Measurements from ENCODE around the gene FBXW12.

Gene FBXW12

DNA sequence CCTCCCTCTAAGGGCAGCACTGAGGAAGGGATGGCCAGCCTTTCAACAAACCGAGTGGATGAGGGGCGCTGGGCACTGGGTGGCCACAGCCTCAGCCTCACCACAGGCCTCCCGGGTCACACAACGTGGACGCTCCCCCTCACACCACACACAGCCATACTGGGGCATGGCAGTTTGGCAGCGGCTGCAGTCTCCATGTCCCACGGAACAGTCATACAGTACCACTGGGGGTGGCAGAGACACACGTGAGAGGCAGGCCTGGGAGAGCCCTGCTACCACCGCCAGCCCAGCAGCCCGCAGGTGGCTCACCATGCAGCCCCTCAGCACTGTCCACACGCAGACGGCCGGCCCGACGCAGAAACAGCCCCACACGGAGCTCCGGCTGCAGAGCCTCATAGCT is 46.1 kb downstream of the FBXW12 start:
- Mint-ChIP-seq H3K9me3 (no peaks in the 10 kb centered on the region), H3K27me3 (no peaks in the 10 kb centered on the region), H3K4me3 (no peak overlapping the region), H3K4me1 (peaks cover 3 to 5% of the 10 kb centered on the region in 2 donors), H3K27ac (no peak overlapping the region), H3K36me3 (no peaks in the 10 kb centered on the region)
- ATAC-seq (replicated peaks) (no peak), DNase-seq (no peak)

DNA sequence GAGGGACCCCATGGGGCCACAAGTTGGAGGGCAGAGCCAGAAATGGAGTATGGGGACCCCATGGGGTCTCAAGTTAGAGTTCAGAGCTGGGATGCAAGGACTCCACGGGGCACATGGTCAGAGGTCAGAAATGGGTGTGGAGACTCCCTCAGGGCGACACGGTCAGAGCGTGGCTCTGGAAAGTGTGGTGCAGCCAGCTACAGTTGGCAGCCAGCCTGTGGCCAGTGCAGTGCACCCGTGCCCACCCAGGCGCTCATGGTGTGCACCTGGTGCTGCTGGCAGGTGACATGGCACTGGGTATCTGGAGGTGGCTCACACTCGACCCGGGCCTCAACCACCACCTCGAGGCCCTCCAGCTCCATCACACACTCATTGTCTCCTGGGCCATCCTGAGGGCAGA is 46.6 kb downstream of the FBXW12 start:
- peaks cover 3 to 7% of the 10 kb centered on the region in 2 donors for H3K4me1 Mint-ChIP-seq
- no peak overlapping the region for H3K4me3 Mint-ChIP-seq
- DNase-seq: no peak
- no peak overlapping the region for H3K27ac Mint-ChIP-seq
- no peak for ATAC-seq (replicated peaks)
- no peaks in the 10 kb centered on the region for H3K36me3 Mint-ChIP-seq
- H3K9me3 Mint-ChIP-seq: no peaks in the 10 kb centered on the region
- H3K27me3 Mint-ChIP-seq: no peaks in the 10 kb centered on the region

DNA sequence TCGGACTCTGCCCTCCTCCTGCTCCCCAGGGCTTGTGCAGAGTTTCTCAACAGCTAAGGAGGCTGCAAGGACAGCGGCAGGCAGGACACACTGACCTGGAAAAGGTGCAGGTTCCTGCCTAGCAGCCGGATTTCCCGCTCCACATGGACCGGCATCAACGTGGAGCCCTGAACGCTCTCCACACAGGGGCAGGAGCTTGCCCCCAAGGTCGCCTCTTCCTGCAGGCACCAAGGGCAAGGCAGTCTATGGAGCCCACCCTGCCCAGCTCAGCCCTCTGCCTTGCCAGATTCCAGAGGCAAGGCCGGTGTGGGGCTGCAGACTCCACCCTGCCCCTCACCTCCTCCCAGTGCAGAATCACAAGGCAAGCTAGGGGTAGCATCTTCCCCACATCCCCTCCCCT is 47.1 kb downstream of the FBXW12 start:
- Mint-ChIP-seq H3K9me3 (no peaks in the 10 kb centered on the region), H3K4me1 (peaks cover 3 to 7% of the 10 kb centered on the region in 2 donors), H3K27ac (no peak overlapping the region), H3K4me3 (no peak overlapping the region), H3K27me3 (no peaks in the 10 kb centered on the region), H3K36me3 (no peaks in the 10 kb centered on the region)
- DNase-seq (no peak), ATAC-seq (replicated peaks) (no peak)

DNA sequence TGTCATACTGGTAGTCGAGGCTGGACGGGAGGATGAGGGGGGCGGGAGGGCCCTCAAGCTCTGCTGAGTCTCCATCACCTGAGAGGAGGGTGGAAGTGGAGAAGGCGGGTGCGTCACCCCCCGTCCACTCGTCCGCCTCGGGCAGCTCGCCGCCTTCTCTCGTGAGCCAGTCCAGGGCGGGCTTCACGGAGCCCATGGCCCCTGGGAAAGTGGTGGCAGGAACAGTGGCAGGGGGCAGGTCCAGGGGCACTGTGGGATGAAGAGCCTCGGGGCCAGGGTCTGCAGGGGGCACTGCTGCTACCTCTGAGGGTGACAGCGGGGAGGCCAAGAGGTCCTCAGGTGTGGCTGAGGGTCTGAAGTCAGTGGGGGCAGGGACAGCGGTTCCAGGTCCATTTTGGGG is 47.6 kb downstream of the FBXW12 start:
- no peak overlapping the region for H3K4me3 Mint-ChIP-seq
- no peaks in the 10 kb centered on the region for H3K36me3 Mint-ChIP-seq
- no peaks in the 10 kb centered on the region for H3K9me3 Mint-ChIP-seq

DNA sequence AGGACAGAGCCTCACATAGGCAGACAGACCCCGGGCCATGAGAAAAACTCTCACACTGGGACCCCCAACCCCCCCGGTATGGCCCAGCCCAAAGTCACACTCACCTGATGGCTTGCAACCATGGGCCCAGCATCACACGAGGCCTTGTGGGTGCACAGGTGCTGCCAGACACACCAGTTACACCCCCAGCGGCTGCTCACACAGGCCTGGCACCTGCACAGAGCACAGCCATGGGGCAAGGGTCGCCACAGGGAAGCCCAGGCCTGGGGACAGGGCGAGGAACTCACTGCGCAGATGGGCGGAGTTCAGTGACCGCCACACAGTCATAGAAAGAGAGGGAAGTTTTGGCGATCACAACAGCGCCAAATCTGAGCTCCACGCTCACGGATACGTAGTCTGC is 48.5 kb downstream of the FBXW12 start:
- no peak overlapping the region for H3K27ac Mint-ChIP-seq
- H3K36me3 Mint-ChIP-seq: no peaks in the 10 kb centered on the region
- H3K4me3 Mint-ChIP-seq: no peak overlapping the region
- no peak for ATAC-seq (replicated peaks)
- DNase-seq: no peak
- peaks cover 3 to 7% of the 10 kb centered on the region in 2 donors for H3K4me1 Mint-ChIP-seq
- H3K9me3 Mint-ChIP-seq: no peaks in the 10 kb centered on the region
- no peaks in the 10 kb centered on the region for H3K27me3 Mint-ChIP-seq

More for the DNA sequence above, 47.6 kb downstream of the FBXW12 start:
- peaks cover 3 to 7% of the 10 kb centered on the region in 2 donors for H3K4me1 Mint-ChIP-seq
- no peaks in the 10 kb centered on the region for H3K27me3 Mint-ChIP-seq
- DNase-seq: no peak
- H3K27ac Mint-ChIP-seq: no peak overlapping the region
- ATAC-seq (replicated peaks): no peak

DNA sequence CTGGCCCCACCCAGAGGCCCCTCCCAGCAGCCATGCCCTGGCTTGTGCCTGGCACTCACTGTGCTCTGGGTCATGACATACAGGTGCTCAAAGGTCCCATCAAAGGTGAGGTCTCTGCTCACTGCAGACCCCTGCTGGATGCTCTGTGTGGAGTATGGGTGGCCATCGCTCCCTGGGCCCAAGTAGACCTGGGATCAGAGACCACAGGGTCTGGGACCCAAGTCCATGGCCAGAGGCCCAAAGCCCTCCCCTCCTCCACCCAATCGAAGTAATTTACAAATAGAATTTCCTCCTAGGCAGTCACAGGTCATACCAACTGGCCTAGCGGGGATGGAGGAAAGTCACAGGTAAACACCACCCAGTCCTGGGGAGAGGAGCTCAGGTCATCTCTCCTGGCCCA is 50.3 kb downstream of the FBXW12 start:
- no peak overlapping the region for H3K4me3 Mint-ChIP-seq
- ATAC-seq (replicated peaks): no peak

DNA sequence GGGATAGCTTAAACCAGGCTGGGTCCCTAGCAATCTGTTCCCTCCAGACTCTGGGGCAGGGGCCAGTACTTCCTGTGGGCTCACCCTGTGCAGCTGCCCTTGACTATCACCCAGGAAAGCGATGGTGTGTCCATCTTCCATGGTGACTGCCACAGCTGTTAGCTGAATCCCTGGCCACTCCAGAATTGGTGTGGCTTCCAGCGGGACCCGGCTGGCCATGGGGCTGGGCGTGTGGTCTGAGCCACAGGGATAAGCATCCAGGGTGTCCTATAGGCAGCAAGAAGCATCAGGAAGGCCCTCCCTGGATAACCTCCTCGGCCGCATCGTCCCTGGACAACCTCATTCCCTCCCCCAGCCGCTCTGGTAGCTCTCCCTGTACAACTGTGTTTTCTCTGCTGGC is 50.7 kb downstream of the FBXW12 start:
- no peaks in the 10 kb centered on the region for H3K9me3 Mint-ChIP-seq
- peaks cover 3 to 7% of the 10 kb centered on the region in 2 donors for H3K4me1 Mint-ChIP-seq
- no peaks in the 10 kb centered on the region for H3K36me3 Mint-ChIP-seq
- H3K27ac Mint-ChIP-seq: no peak overlapping the region
- H3K4me3 Mint-ChIP-seq: no peak overlapping the region
- no peak for DNase-seq
- H3K27me3 Mint-ChIP-seq: peaks cover 3 to 9% of the 10 kb centered on the region in 2 donors
- no peak for ATAC-seq (replicated peaks)

More for the DNA sequence above, 50.3 kb downstream of the FBXW12 start:
- no peak overlapping the region for H3K27ac Mint-ChIP-seq
- H3K27me3 Mint-ChIP-seq: peaks cover 0 to 5% of the 10 kb centered on the region in 2 donors
- no peaks in the 10 kb centered on the region for H3K36me3 Mint-ChIP-seq
- no peak for DNase-seq
- H3K4me1 Mint-ChIP-seq: peaks cover 3 to 7% of the 10 kb centered on the region in 2 donors
- H3K9me3 Mint-ChIP-seq: no peaks in the 10 kb centered on the region

DNA sequence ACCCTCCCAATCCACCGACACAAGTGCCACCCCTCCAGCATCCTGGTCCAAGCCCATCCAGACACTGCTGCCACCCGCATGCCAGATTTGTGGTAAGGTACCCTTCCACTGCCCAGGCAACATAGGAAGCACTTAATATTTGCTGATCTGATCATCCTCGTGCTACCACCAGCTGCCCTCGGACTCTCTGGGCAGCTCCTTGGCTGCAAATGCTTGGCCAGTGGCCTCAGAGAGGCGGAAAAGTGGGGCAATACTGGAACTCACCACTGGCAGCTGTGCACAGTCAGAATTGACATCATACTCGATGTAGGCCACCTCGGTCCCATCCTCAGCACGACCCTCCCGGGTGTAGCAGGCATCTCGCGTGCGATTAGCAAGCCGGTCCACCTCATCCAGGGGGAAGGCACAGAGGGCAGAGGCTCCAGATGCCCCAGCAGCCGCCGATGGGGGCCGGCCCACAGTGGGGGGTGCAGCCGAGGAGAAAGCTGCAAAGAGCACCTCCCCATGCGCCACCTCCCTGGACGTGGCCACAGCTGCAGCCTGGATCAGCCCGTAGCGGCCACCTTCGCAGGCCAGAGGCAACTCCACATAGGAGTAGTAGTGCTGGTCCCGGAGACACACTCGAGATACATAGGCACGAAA is 51.3 kb downstream of the FBXW12 start:
- Mint-ChIP-seq H3K36me3 (no peaks in the 10 kb centered on the region), H3K4me3 (no peak overlapping the region), H3K27me3 (peaks cover 10 to 16% of the 10 kb centered on the region in 2 donors), H3K9me3 (no peaks in the 10 kb centered on the region), H3K4me1 (peaks cover 3 to 9% of the 10 kb centered on the region in 2 donors), H3K27ac (no peak overlapping the region)
- ATAC-seq (replicated peaks) (no peak), DNase-seq (no peak)

DNA sequence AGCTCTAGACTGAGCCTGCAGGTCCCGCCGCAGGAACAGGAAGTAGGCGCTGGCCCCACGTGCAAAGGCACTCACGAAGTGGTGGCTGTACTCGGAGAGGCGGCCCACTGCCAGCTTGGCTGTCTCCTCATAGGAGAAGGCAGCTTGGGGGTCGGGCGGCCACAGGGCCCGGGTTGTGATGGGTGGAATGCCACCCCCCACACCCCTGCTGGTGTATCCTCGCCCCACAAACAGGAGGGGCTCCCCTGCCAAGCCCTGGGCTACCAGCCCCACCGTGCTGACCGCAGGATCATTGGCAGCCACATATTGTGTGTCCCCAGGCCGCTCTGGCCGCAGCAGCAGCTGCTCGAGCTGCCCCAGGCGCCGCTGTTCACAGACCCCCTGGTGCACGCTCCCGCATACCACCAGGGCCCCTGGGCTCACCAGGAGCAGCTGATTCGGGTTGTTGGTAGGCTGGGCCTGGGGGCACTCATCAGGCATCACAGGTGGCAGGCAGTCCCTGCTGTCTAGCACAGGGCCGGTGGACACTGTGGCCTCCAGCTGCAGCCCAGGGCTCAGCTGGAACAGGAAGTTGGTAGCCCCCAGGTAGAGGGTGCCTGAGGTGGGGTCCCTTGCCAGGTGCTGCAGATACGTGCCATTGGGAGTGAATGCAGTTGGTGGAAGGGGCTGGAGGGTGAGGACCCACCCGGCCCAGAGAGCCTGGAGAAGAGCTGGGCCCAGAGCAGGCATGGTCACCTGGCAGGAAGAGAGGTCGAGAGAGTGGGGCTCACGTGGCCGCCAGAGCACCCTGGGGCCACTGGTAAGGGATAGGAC is 52.1 kb downstream of the FBXW12 start:
- Mint-ChIP-seq H3K36me3 (no peaks in the 10 kb centered on the region), H3K4me3 (no peak overlapping the region), H3K27me3 (peaks cover 12 to 18% of the 10 kb centered on the region in 2 donors), H3K4me1 (peaks cover 3 to 11% of the 10 kb centered on the region in 2 donors), H3K27ac (no peak overlapping the region), H3K9me3 (no peaks in the 10 kb centered on the region)
- DNase-seq (no peak), ATAC-seq (replicated peaks) (no peak)

DNA sequence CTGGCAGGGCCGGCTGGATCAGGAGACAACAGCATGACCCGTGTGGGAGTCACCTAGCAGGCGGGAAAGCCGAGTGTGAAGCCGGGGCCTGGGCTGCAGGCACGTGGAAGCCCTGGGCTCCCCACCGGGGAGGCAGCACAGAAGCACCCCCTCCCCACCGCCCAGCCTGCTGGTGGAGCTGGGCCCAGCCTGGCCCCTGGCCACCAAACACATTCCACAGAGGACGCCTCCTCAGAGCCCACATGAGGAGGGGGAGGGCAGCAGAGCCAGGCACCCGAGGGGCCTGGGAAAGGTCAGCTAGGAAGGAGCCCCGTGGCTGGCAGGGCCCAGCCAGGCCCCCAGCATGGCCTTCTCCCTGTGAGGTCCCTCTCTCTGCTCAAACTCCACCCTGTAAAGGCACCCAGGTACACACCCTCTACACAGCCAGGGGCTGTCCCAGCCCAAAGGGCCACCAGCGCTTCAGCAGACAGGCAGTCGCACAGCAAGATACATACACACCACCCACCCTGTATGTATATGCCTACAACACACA is 53.3 kb downstream of the FBXW12 start:
- no peak overlapping the region for H3K4me3 Mint-ChIP-seq
- peaks cover 19 to 23% of the 10 kb centered on the region in 2 donors for H3K27me3 Mint-ChIP-seq
- no peak for ATAC-seq (replicated peaks)
- no peak overlapping the region for H3K27ac Mint-ChIP-seq
- H3K9me3 Mint-ChIP-seq: no peaks in the 10 kb centered on the region
- no peak for DNase-seq
- H3K4me1 Mint-ChIP-seq: peaks cover 9 to 19% of the 10 kb centered on the region in 2 donors
- H3K36me3 Mint-ChIP-seq: no peaks in the 10 kb centered on the region

DNA sequence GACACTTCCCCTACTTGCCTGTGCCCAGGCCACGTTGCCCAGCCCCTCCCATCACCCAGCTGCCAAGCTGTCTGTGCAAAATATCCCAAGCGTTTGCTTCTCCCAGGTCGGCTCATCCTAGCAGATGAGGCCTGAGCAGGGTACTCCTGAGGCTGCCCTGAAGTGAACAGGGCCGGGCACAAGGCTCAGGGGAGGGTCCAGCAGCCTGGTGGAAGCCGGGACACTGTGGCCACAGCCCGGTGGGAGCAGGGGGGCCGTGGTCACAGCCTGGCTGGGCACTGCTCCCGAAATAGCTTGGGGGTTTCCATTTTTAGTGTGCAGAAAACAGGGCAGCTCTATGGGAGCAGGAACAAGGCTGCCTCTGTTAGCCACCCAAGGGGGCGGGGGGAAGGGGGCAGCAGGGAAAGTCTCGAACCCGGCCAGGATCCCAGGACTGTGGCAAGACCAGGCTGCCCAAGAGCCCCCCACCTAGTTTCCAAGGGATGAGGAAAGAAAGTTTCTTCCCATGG is 54.4 kb downstream of the FBXW12 start:
- Mint-ChIP-seq H3K4me3 (no peak overlapping the region), H3K9me3 (no peaks in the 10 kb centered on the region), H3K27ac (no peak overlapping the region), H3K27me3 (peaks cover 21 to 28% of the 10 kb centered on the region in 2 donors), H3K4me1 (peaks cover 14 to 26% of the 10 kb centered on the region in 2 donors), H3K36me3 (peaks cover 4 to 10% of the 10 kb centered on the region in 2 donors)
- DNase-seq (no peak), ATAC-seq (replicated peaks) (no peak)

DNA sequence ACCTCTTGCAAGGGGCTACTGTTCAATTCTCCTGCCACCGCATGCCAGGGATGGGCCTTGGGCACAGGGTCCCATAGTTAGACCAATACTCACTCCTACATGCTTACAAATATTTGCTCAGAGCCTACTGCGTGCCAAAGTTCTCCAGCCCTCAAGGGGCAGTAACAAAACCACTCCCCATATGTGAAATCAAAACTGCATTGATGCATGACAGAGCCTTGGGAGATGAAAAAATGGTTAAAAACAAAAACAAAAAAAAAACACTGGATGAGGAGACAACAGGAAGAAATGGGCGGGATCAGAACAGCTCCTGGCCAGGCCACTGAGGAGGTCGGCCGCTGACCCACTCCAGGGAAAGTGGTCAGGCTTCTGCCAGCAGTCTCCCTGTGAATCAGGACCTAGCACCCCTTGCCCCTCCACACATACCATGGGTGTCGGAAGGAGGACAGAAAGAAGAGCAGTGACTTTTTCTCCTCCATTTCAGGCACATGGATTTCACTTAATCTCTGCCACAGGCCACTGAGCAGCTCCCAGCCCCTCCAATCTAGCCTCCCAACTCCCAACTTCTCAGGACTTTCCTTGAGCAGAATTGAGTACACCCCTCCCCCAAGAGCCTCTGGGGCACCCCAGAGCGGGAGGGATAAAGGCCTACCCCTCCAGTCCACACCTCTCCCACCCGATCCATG is 55.1 kb downstream of the FBXW12 start:
- Mint-ChIP-seq H3K27ac (no peak overlapping the region), H3K36me3 (peaks cover 8 to 15% of the 10 kb centered on the region in 2 donors), H3K9me3 (no peaks in the 10 kb centered on the region), H3K4me1 (peaks cover 17 to 26% of the 10 kb centered on the region in 2 donors), H3K4me3 (no peak overlapping the region), H3K27me3 (peaks cover 21 to 28% of the 10 kb centered on the region in 2 donors)
- no peak for DNase-seq
- no peak for ATAC-seq (replicated peaks)

DNA sequence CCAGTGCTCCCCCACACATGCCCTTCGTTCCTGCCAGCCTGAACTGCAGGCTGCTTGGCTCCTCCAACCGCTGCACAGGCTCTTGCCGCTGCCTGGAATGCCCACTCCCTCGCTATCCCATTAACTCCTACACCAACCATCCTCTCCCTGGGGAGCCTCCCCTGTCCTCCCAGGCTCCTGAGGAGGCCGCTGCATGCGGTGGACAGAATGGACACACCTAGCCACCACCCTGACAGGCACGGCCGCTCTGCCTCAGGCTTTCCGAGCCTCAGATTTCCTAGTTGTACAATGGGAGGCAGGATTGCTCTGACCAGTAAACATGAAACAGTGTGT is 55.6 kb downstream of the FBXW12 start:
- no peak for ATAC-seq (replicated peaks)

DNA sequence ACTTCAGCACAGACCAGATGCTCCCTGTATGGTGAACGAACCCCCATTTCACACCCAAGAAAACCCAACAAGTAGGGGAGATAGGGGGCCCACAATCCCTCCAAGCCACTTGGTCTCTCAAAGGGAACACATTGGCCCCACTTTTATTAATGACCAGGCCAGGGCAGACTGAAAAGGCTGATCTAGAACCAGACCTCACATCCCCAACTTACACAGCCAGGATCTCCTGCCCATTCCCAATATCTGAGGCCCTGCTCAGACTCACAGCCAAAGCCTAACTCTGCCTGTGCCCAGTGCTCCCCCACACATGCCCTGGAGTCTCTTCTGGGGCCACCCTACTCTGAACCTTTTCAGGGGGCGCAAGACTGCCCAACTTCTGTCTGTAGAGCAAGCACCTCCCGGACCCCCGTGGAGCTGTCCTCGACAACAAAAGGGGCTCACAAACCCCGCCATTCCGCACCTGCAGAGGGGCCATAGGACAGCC is 56.1 kb downstream of the FBXW12 start:
- peak overlapping the region; percentile 14 to 47 for H3K4me3 Mint-ChIP-seq
- no peak overlapping the region for H3K27ac Mint-ChIP-seq
- no peaks in the 10 kb centered on the region for H3K9me3 Mint-ChIP-seq

More for the DNA sequence above, 55.6 kb downstream of the FBXW12 start:
- H3K27me3 Mint-ChIP-seq: peaks cover 21 to 28% of the 10 kb centered on the region in 2 donors
- peaks cover 17 to 26% of the 10 kb centered on the region in 2 donors for H3K4me1 Mint-ChIP-seq
- no peak overlapping the region for H3K27ac Mint-ChIP-seq
- no peaks in the 10 kb centered on the region for H3K9me3 Mint-ChIP-seq
- peaks cover 8 to 19% of the 10 kb centered on the region in 2 donors for H3K36me3 Mint-ChIP-seq
- no peak overlapping the region for H3K4me3 Mint-ChIP-seq
- no peak for DNase-seq

More for the DNA sequence above, 56.1 kb downstream of the FBXW12 start:
- peaks cover 8 to 22% of the 10 kb centered on the region in 2 donors for H3K36me3 Mint-ChIP-seq
- no peak for ATAC-seq (replicated peaks)
- H3K4me1 Mint-ChIP-seq: peaks cover 15 to 21% of the 10 kb centered on the region in 2 donors
- DNase-seq: no peak
- H3K27me3 Mint-ChIP-seq: peaks cover 21 to 28% of the 10 kb centered on the region in 2 donors
